Mesendoderm (in vitro differentiated cells): ENCODE data around the gene GUCY2D. TPM values are rescaled to one million over a fixed set of nuclear protein-coding genes. Genes with fewer than 3 reads are reported as not detected.
A peak's percentile ranks its signal among the peaks of the same experiment; 100 is the strongest.
"Not testable (repeated sequence)": the region's sequence is repeated elsewhere in the genome, so short reads cannot be mapped to it uniquely, and the experiment has no call there.

Experiments
- DNase-seq: peaks from one replicate; pipeline ENCODE4 v3.0.0; 2013
- H2AK5ac ChIP-seq: 2 replicates; pipeline ENCODE4 v1.6.1; 2013; ENCODE audit warnings: low read length, inconsistent platforms
- H2BK120ac ChIP-seq: 2 replicates; pipeline ENCODE4 v1.6.1; 2013; ENCODE audit warnings: low read depth, mild to moderate bottlenecking, low read length, moderate library complexity, mixed read lengths
- H2BK15ac ChIP-seq: replicated peaks from 2 replicates; pipeline ENCODE4 v1.6.1; 2013; ENCODE audit warnings: low read depth, mild to moderate bottlenecking, moderate library complexity
- H2BK5ac ChIP-seq: 2 replicates; pipeline ENCODE4 v1.6.1; 2013; ENCODE audit warnings: low read length, inconsistent platforms
- H3K18ac ChIP-seq: 2 replicates; pipeline ENCODE4 v1.6.1; 2013; ENCODE audit warnings: mild to moderate bottlenecking, low read length, mixed read lengths
- H3K23ac ChIP-seq: one replicate; pipeline ENCODE4 v1.6.1; 2013; ENCODE audit warnings: low read length
- H3K27ac ChIP-seq: 2 replicates; pipeline ENCODE4 v1.5.1; 2013; ENCODE audit warnings: low read depth, mild to moderate bottlenecking, inconsistent platforms, low read length, moderate library complexity
- H3K27me3 ChIP-seq: 2 replicates; pipeline ENCODE4 v1.6.1; 2013; ENCODE audit warnings: low read length, control low read depth, mild to moderate bottlenecking, inconsistent platforms; ENCODE audit not compliant: insufficient read depth, poor library complexity
- H3K36me3 ChIP-seq: 2 replicates; pipeline ENCODE4 v1.6.1; 2013; ENCODE audit warnings: low read length, inconsistent platforms; ENCODE audit not compliant: control insufficient read depth, insufficient read depth
- H3K4ac ChIP-seq: one replicate; pipeline ENCODE4 v1.6.1; 2013; ENCODE audit warnings: low read depth, mild to moderate bottlenecking, low read length, moderate library complexity
- H3K4me1 ChIP-seq: 2 replicates; pipeline ENCODE4 v1.6.1; 2013; ENCODE audit warnings: low read depth, low read length, inconsistent platforms; ENCODE audit not compliant: control insufficient read depth
- H3K4me2 ChIP-seq: 2 replicates; pipeline ENCODE4 v1.6.1; 2013; ENCODE audit warnings: low read length
- H3K4me3 ChIP-seq: 2 replicates; pipeline ENCODE4 v1.5.1; 2013; ENCODE audit warnings: mild to moderate bottlenecking, low read length
- H3K56ac ChIP-seq: one replicate; pipeline ENCODE4 v1.6.1; 2013; ENCODE audit warnings: low read length
- H3K79me1 ChIP-seq: 2 replicates; pipeline ENCODE4 v1.6.1; 2013; ENCODE audit warnings: low read length, inconsistent platforms
- H3K79me2 ChIP-seq: 2 replicates; pipeline ENCODE4 v1.6.1; 2013; ENCODE audit warnings: mild to moderate bottlenecking, low read length; ENCODE audit not compliant: control insufficient read depth, insufficient read depth
- H3K9ac ChIP-seq: 2 replicates; pipeline ENCODE4 v1.6.1; 2013; ENCODE audit warnings: low read length, inconsistent platforms
- H4K5ac ChIP-seq: one replicate; pipeline ENCODE4 v1.6.1; 2013; ENCODE audit warnings: low read length
- H4K8ac ChIP-seq: one replicate; pipeline ENCODE4 v1.6.1; 2013; ENCODE audit warnings: low read depth, mild to moderate bottlenecking, control low read depth, low read length, moderate library complexity
- WGBS: extraction: QIAGEN DNeasy Blood & Tissue Kit; methylation state at CpG from one replicate; pipeline ENCODE4 v1.1.7; 2013; ENCODE audit warnings: low lambda C conversion rate, missing lambda C conversion rate; ENCODE audit not compliant: insufficient coverage; ENCODE audit errors: extremely low coverage; 5-methylcytosine and 5-hydroxymethylcytosine counted together
- polyA plus RNA-seq, 2 experiments: library from polyadenylated mRNA; stranded (reverse); fragments of 200-250 nt; gene quantifications; one replicate each; pipeline ENCODE4 v1.2.3, GENCODE V29; 2013

Gene GUCY2D
- not detected for polyA plus RNA-seq (2013, experiment 1 of 2)
- polyA plus RNA-seq (2013, experiment 2 of 2): not detected

DNA sequence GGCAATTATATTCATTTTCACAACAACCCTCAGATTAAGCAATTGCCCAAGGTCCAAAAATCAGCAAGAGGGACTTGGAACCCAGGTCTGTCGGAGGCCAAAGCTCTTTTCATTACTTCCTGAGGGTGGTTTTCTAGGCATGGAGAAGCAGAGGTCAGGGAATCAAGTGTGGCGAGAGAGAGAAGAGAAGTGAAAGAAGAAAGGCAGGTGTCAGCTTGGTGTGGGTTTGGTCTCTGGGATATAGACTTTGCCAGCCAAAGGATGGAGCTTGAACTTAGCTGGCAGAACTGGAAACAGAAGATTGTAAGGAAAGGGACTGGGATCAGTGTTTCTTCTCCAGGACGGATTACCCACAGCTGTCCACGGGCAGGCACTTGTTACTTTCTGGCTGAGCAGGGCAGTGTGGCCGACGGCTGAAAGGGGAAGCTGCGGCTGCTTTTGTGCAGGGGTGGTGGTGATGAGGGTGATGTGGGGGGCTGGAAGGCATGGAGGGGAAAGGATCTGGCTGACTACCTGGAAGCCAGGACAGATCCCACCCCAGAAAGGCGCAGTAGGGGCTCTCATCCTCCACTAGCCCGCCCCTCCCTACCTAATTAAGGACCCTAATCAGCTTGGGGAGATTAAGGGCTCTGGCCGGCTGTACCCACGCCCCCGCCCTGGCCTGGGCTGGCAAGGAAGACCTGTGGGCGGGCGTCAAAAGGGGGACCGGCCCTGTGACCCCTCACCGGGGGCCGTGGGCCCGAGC lies at the start of gene GUCY2D:
Gene GUCY2D (plus strand): TSS at position 640 of the 745 bp plus-strand sequence. CDS start 433 bp downstream, outside the sequence.
- no peak within 1 kb of the TSS for H4K5ac ChIP-seq
- H4K8ac ChIP-seq: no peak within 1 kb of the TSS
- no peaks in the 10 kb centered on the region for H3K4me1 ChIP-seq
- H2BK120ac ChIP-seq: no peak within 1 kb of the TSS
- no peaks in the 10 kb centered on the region for H3K79me1 ChIP-seq
- H2AK5ac ChIP-seq: no peak within 1 kb of the TSS
- H2BK5ac ChIP-seq: no peak within 1 kb of the TSS
- no peak within 1 kb of the TSS for H3K4me3 ChIP-seq
- H2BK15ac ChIP-seq: no peak within 1 kb of the TSS
- no CpG with 5 or more reads among the region's 18 CpGs for WGBS
- H3K18ac ChIP-seq: no peak within 1 kb of the TSS
- H3K23ac ChIP-seq: no peak within 1 kb of the TSS
- no peak within 1 kb of the TSS for H3K27ac ChIP-seq
- H3K36me3 ChIP-seq: no peaks in the 10 kb centered on the region
- H3K56ac ChIP-seq: peak within 1 kb of the TSS; percentile 7
- DNase-seq: no peak
- no peak within 1 kb of the TSS for H3K9ac ChIP-seq
- no peak within 1 kb of the TSS for H3K4ac ChIP-seq
- H3K4me2 ChIP-seq: no peak within 1 kb of the TSS
- H3K79me2 ChIP-seq: no peaks in the 10 kb centered on the region
- peaks cover 16% of the 10 kb centered on the region for H3K27me3 ChIP-seq

DNA sequence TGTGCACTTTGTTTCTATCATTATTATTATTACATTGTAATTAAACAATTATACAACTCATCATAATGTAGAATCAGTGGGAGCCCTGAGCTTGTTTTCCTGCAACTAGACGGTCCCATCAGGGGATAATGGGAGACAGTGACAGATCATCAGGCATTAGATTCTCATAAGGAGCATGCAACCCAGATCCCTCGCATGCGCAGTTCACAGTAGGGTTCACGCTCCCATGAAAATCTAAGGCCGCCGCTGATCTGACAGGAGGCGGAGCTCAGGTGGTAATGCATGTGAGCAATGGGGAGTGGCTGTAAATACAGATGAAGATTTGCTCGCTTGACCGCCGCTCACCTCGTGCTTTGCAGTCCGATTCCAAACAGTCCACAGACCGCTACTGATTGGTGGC lies 49.1 kb upstream of the GUCY2D start:
- not testable (repeated sequence) for H3K4me2 ChIP-seq, H3K23ac ChIP-seq, H2BK5ac ChIP-seq, H2AK5ac ChIP-seq, H3K4me3 ChIP-seq, H4K8ac ChIP-seq, H3K56ac ChIP-seq, DNase-seq, H3K4me1 ChIP-seq, H3K18ac ChIP-seq, H3K27ac ChIP-seq, H3K27me3 ChIP-seq, H3K79me1 ChIP-seq, H3K9ac ChIP-seq, H4K5ac ChIP-seq, H3K4ac ChIP-seq, H2BK15ac ChIP-seq, H2BK120ac ChIP-seq, H3K79me2 ChIP-seq, H3K36me3 ChIP-seq
- no CpG with 5 or more reads among the region's 13 CpGs for WGBS

DNA sequence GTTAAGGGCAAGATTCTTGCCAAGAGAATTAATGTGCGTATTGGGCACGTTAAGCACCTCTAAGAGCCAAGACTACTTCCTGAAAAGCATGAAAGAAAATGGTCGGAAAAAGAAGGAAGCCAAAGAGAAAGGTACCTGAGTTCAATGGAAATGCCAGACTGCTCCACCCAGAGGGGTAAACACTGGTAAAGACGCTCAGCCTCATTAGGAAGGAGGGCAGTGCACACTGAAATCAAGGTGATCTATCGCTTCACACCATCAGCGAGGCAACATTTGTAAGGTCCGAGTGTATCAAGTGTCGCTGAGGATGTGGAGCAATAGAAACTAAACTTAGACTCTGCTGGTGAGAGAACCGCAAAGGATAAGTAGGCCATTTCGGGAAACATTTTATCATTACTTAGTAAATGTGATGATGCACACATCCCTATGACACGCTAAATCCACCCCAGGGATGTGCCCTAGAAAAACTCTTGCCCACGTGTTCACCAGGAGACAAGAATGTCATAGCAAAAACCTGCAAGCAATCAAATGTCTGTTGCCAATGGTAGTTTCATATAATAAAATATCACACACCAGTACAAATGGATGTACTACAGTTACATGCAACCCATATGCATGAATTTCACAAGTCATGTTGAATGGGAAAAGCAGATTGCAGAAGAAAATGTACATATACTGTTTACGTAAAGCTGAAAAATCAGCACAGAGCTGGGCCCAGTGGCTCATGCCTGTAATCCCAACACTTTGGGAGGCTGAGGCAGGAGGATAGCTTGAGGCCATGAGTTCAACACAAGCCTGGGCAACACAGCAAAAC lies 46.8 kb upstream of the GUCY2D start:
- Histone ChIP-seq H3K56ac (no peak overlapping the region), H3K27ac (no peak overlapping the region), H4K5ac (no peak overlapping the region), H2BK120ac (no peak overlapping the region), H3K23ac (no peak overlapping the region), H2BK15ac (no peak overlapping the region), H3K79me1 (no peaks in the 10 kb centered on the region), H2BK5ac (no peak overlapping the region), H3K36me3 (no peaks in the 10 kb centered on the region), H3K18ac (no peak overlapping the region), H3K4me2 (no peak overlapping the region), H3K4me3 (no peak overlapping the region), H3K79me2 (no peaks in the 10 kb centered on the region), H3K4me1 (no peaks in the 10 kb centered on the region), H4K8ac (no peak overlapping the region), H3K27me3 (no peaks in the 10 kb centered on the region), H3K4ac (no peak overlapping the region), H2AK5ac (no peak overlapping the region), H3K9ac (no peak overlapping the region)
- no peak for DNase-seq
- WGBS: no CpG with 5 or more reads among the region's 13 CpGs

DNA sequence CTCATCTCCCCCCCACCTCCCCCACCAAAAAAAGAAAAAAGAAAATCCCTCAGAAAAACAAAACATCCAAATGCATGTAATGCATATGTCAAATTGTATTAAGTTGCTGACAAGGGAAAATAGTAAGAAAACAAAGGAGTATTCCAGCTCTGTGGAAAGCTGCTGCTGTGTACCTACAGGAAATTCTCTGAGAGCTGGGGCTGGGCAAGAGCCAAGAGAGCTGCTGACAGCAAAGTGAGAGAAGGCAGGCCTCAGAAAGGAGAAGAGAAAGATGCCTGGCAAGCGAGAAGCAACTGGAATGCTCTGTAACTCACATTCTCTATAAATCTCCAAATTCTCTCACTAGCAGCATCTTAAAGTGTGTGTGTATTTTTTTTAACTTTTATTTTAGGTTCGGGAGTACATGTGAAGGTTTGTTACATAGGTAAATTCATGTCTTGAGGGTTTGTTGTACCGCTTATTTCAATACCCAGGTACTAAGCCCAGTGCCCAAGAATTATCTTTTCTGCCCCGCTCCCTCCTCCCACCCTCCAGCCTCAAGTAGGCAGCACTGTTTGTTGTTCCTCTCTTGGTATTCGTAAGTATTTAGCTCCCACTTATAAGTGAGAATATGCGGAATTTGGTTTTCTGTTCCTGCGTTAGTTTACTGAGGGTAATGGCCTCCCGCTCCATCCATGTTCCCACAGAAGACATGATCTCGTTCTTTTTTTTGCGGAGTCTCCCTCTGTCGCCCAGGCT lies 46.0 kb upstream of the GUCY2D start:
- no peak overlapping the region for H3K4ac ChIP-seq
- no peaks in the 10 kb centered on the region for H3K79me1 ChIP-seq
- H3K23ac ChIP-seq: no peak overlapping the region
- no peak overlapping the region for H2AK5ac ChIP-seq
- no peaks in the 10 kb centered on the region for H3K36me3 ChIP-seq
- H3K79me2 ChIP-seq: no peaks in the 10 kb centered on the region
- no peak overlapping the region for H3K18ac ChIP-seq
- no peak overlapping the region for H2BK120ac ChIP-seq
- H3K4me3 ChIP-seq: no peak overlapping the region
- no peak overlapping the region for H4K8ac ChIP-seq
- no peak overlapping the region for H3K4me2 ChIP-seq
- no peaks in the 10 kb centered on the region for H3K27me3 ChIP-seq
- no peaks in the 10 kb centered on the region for H3K4me1 ChIP-seq
- H3K9ac ChIP-seq: no peak overlapping the region
- no peak overlapping the region for H3K27ac ChIP-seq
- no peak overlapping the region for H3K56ac ChIP-seq
- no peak overlapping the region for H2BK5ac ChIP-seq
- no peak overlapping the region for H2BK15ac ChIP-seq
- no peak overlapping the region for H4K5ac ChIP-seq
- peak; percentile 22 for DNase-seq
- no CpG with 5 or more reads among the region's 11 CpGs for WGBS

DNA sequence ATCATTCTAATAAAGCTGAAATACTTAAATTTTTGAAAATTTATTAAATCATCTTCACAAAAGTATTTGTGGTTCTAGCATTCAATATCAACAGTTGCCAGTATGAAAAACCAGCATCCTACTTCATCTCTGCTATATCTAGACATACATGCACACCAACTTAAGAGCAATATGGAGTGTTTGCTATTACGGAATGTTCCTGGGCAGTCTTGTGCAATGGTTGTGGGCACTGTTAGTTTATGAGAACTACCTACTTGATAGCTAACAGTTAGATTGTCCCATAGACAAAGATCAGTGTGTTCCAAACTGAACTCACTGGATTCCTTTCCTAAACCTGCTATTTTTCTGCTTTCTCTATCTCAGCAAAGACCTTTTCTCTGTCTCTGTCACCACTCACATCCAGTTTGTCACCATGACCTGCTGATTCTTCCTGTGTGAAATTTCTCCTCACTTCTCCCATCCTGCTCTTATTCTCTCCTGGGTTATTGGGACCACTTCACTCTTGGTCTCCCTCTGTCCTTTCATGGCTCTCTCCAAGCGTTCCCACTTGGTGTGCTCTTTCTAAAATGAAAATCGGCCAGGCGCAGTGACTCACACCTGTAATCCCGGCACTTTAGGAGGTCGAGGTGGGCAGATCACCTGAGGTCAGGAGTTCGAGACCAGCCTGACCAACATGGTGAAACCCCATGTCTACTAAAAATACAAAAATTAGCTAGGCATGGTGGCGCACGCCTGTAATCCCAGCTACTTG lies 42.7 kb upstream of the GUCY2D start:
- Histone ChIP-seq H3K27ac (no peak overlapping the region), H3K4me3 (no peak overlapping the region), H4K8ac (no peak overlapping the region), H3K9ac (no peak overlapping the region), H3K79me1 (no peaks in the 10 kb centered on the region), H2AK5ac (no peak overlapping the region), H2BK120ac (no peak overlapping the region), H3K4me1 (no peaks in the 10 kb centered on the region), H3K18ac (no peak overlapping the region), H2BK15ac (no peak overlapping the region), H3K4ac (no peak overlapping the region), H4K5ac (no peak overlapping the region), H3K4me2 (no peak overlapping the region), H3K79me2 (no peaks in the 10 kb centered on the region), H3K36me3 (no peaks in the 10 kb centered on the region), H2BK5ac (no peak overlapping the region), H3K56ac (no peak overlapping the region), H3K27me3 (peaks cover 2% of the 10 kb centered on the region), H3K23ac (no peak overlapping the region)
- no CpG with 5 or more reads among the region's 9 CpGs for WGBS
- no peak for DNase-seq
